SU-DHL-6 (cell line): Measurements from ENCODE around the gene DLX2.

ENCODE experiments used
- H2AFZ ChIP-seq: fragments of 200-600 bp; sonication (generic); 2 replicates; pipeline ENCODE4 v1.6.1; 2014; ENCODE audit warnings: low read depth, mild to moderate bottlenecking, moderate library complexity, mixed read lengths, antibody characterized with exemption, low read length; ENCODE audit not compliant: severe bottlenecking
- H3F3A ChIP-seq: fragments of 200-600 bp; shearing (Covaris generic); 2 replicates; pipeline ENCODE4 v1.6.0; 2016; ENCODE audit warnings: antibody characterized with exemption, mild to moderate bottlenecking; ENCODE audit not compliant: insufficient read depth
- H3K27ac ChIP-seq: fragments of 200-600 bp; sonication (generic); 2 replicates; pipeline ENCODE4 v1.5.1; 2016; ENCODE audit warnings: low read depth, mild to moderate bottlenecking, low read length, moderate library complexity, mixed read lengths
- H3K27me3 ChIP-seq: fragments of 200-600 bp; sonication (generic), shearing (Covaris generic); 2 replicates; pipeline ENCODE4 v1.6.0; 2014; ENCODE audit warnings: mild to moderate bottlenecking, low read length
- H3K36me3 ChIP-seq: fragments of 200-600 bp; sonication (generic); 2 replicates; pipeline ENCODE4 v1.6.1; 2014; ENCODE audit warnings: mild to moderate bottlenecking, low read length, mixed read lengths
- H3K4me2 ChIP-seq: fragments of 300-600, 200-600 bp; shearing (Covaris generic), sonication (generic); 2 replicates; pipeline ENCODE4 v1.6.0; 2014; ENCODE audit warnings: low read length, low read depth, mild to moderate bottlenecking; ENCODE audit not compliant: poor library complexity, severe bottlenecking
- H3K4me3 ChIP-seq: fragments of 200-600 bp; sonication (generic); 2 replicates; pipeline ENCODE4 v1.5.1; 2014; ENCODE audit warnings: antibody characterized with exemption, low read length, mild to moderate bottlenecking, mixed read lengths; ENCODE audit not compliant: insufficient read depth, poor library complexity, severe bottlenecking
- H3K79me2 ChIP-seq: fragments of 200-600 bp; sonication (generic); 2 replicates; pipeline ENCODE4 v1.6.1; 2014; ENCODE audit warnings: mild to moderate bottlenecking, low read length, moderate library complexity; ENCODE audit not compliant: insufficient read depth
- H3K9ac ChIP-seq: fragments of 200-600 bp; sonication (generic); 2 replicates; pipeline ENCODE4 v1.7.0; 2014; ENCODE audit warnings: mild to moderate bottlenecking, low read length
- H3K9me2 ChIP-seq: fragments of 200-600 bp; sonication (generic); replicated peaks from 2 replicates; pipeline ENCODE4 v1.6.1; 2014; ENCODE audit warnings: low read length; ENCODE audit not compliant: insufficient read depth
- H3K9me3 ChIP-seq: fragments of 200-600 bp; sonication (generic); 2 replicates; pipeline ENCODE4 v1.6.1; 2014; ENCODE audit warnings: low read length, mixed read lengths; ENCODE audit not compliant: insufficient read depth
- H4K20me1 ChIP-seq: fragments of 200-600 bp; sonication (generic); 2 replicates; pipeline ENCODE4 v1.6.1; 2014; ENCODE audit warnings: low read depth, mild to moderate bottlenecking, antibody characterized with exemption, low read length, moderate library complexity, mixed read lengths
- EZH2phosphoT487 ChIP-seq: fragments of 200-600 bp; sonication (generic), shearing (Covaris generic); conservative IDR thresholded peaks from 2 replicates; pipeline ENCODE4 v1.6.1; 2018; ENCODE audit warnings: mild to moderate bottlenecking, antibody characterized with exemption, low read length, moderate library complexity, mixed read lengths
- TF ChIP-seq, protein P1 (sequence below): fragments of 200-600 bp; sonication (generic); IDR thresholded peaks from one replicate; pipeline ENCODE4 v1.5.1; 2017; ENCODE audit warnings: antibody characterized with exemption, mild to moderate bottlenecking, low read length, moderate library complexity; ENCODE audit not compliant: insufficient read depth, poor library complexity, severe bottlenecking

DLX2 gene

DNA sequence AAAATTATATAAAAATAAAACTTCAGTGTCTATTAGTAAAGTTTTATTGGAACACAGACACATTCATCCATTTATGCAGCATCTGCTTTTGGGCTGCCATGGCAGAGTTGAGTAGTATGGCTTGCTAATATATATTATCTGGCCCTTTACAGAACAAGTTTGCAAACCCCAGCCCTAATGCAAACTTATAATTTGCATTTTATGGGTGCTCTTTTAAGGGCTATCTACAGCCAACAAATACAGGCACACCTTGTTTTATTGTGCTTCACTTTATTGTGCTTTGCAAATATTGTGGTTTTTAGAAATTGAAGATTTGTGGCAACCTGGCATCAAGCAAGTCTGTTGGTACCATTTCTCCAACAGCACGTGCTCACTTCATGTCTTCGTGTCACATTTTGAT is 35.2 kb upstream of the DLX2 start:
- TF ChIP-seq, protein P1, sequence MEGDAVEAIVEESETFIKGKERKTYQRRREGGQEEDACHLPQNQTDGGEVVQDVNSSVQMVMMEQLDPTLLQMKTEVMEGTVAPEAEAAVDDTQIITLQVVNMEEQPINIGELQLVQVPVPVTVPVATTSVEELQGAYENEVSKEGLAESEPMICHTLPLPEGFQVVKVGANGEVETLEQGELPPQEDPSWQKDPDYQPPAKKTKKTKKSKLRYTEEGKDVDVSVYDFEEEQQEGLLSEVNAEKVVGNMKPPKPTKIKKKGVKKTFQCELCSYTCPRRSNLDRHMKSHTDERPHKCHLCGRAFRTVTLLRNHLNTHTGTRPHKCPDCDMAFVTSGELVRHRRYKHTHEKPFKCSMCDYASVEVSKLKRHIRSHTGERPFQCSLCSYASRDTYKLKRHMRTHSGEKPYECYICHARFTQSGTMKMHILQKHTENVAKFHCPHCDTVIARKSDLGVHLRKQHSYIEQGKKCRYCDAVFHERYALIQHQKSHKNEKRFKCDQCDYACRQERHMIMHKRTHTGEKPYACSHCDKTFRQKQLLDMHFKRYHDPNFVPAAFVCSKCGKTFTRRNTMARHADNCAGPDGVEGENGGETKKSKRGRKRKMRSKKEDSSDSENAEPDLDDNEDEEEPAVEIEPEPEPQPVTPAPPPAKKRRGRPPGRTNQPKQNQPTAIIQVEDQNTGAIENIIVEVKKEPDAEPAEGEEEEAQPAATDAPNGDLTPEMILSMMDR: no peak
- TF ChIP-seq EZH2phosphoT487: no peak

DNA sequence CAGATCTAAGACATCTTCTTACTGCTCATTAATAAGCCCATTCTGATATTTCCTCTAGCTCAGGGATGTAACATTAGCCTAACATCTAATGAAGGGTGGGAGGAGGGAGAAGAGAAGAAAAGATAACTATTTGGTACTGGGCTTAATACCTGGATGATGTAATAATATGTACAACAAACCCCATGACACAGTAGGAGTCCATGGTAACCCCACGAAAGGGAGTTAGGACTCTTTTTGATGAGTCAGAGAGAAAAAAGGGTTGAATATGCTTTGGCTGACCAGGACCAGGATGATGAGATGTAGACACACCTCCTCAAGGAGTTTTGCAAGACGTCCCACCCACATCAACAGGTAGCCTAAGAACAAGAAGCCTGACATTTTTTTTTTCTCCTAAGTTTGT is 34.4 kb upstream of the DLX2 start:
- no peak for TF ChIP-seq EZH2phosphoT487
- TF ChIP-seq, protein P1: no peak

More for the DNA sequence above, 35.2 kb upstream of the DLX2 start:
- Histone ChIP-seq H4K20me1 (no peaks in the 10 kb centered on the region), H3K9me3 (no peaks in the 10 kb centered on the region), H3F3A (no peaks in the 10 kb centered on the region), H3K9ac (no peak overlapping the region), H3K9me2 (no peaks in the 10 kb centered on the region), H3K27ac (no peak overlapping the region), H3K36me3 (no peaks in the 10 kb centered on the region), H3K27me3 (no peaks in the 10 kb centered on the region; the same call in 1 of the 2 replicates), H3K4me2 (no peak overlapping the region), H2AFZ (no peak overlapping the region), H3K4me3 (no peak overlapping the region), H3K79me2 (no peaks in the 10 kb centered on the region)

GRCh38 chr2:172135446-172135845 is 32.7 kb upstream of the DLX2 start:
- H3K27me3 ChIP-seq: no peaks in the 10 kb centered on the region; the same call in 1 of the 2 replicates
- no peak overlapping the region for H3K9ac ChIP-seq
- no peak overlapping the region for H3K4me3 ChIP-seq
- no peaks in the 10 kb centered on the region for H3K9me3 ChIP-seq
- H3F3A ChIP-seq: no peaks in the 10 kb centered on the region
- H2AFZ ChIP-seq: no peak overlapping the region
- no peak overlapping the region for H3K27ac ChIP-seq
- H3K4me2 ChIP-seq: no peak overlapping the region
- no peaks in the 10 kb centered on the region for H3K9me2 ChIP-seq
- TF ChIP-seq EZH2phosphoT487: no peak
- TF ChIP-seq, protein P1: no peak
- no peaks in the 10 kb centered on the region for H3K36me3 ChIP-seq
- H4K20me1 ChIP-seq: no peaks in the 10 kb centered on the region
- H3K79me2 ChIP-seq: no peaks in the 10 kb centered on the region

More for the DNA sequence above, 34.4 kb upstream of the DLX2 start:
- Histone ChIP-seq H3K4me2 (no peak overlapping the region), H2AFZ (no peak overlapping the region), H3K4me3 (no peak overlapping the region), H3K9me2 (no peaks in the 10 kb centered on the region), H3K27me3 (no peaks in the 10 kb centered on the region; the same call in 1 of the 2 replicates), H3K9ac (no peak overlapping the region), H3K27ac (no peak overlapping the region), H4K20me1 (no peaks in the 10 kb centered on the region), H3K79me2 (no peaks in the 10 kb centered on the region), H3F3A (no peaks in the 10 kb centered on the region), H3K36me3 (no peaks in the 10 kb centered on the region), H3K9me3 (no peaks in the 10 kb centered on the region)
